Measurements from ENCODE around the gene DNAH12. TPM values are rescaled to one million over a fixed set of nuclear protein-coding genes. Genes with fewer than 3 reads are reported as not detected.
A peak's percentile ranks its signal among the peaks of the same experiment; 100 is the strongest.

Gene DNAH12
- total RNA-seq, 4 donors from 2014 or later, result 0.19 to 0.72 (median 0.31) TPM; not detected in 1

GRCh38 chr3:57420001-57420400 is 124.1 kb downstream of the DNAH12 start:
- DNase-seq (ENCODE audit: low spot score), result no peak
- no peak for ATAC-seq (ENCODE audit: low FRiP score)
- TF ChIP-seq, protein P1, sequence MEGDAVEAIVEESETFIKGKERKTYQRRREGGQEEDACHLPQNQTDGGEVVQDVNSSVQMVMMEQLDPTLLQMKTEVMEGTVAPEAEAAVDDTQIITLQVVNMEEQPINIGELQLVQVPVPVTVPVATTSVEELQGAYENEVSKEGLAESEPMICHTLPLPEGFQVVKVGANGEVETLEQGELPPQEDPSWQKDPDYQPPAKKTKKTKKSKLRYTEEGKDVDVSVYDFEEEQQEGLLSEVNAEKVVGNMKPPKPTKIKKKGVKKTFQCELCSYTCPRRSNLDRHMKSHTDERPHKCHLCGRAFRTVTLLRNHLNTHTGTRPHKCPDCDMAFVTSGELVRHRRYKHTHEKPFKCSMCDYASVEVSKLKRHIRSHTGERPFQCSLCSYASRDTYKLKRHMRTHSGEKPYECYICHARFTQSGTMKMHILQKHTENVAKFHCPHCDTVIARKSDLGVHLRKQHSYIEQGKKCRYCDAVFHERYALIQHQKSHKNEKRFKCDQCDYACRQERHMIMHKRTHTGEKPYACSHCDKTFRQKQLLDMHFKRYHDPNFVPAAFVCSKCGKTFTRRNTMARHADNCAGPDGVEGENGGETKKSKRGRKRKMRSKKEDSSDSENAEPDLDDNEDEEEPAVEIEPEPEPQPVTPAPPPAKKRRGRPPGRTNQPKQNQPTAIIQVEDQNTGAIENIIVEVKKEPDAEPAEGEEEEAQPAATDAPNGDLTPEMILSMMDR (IDR thresholded peaks at IDR 0.05), result no peak

DNA sequence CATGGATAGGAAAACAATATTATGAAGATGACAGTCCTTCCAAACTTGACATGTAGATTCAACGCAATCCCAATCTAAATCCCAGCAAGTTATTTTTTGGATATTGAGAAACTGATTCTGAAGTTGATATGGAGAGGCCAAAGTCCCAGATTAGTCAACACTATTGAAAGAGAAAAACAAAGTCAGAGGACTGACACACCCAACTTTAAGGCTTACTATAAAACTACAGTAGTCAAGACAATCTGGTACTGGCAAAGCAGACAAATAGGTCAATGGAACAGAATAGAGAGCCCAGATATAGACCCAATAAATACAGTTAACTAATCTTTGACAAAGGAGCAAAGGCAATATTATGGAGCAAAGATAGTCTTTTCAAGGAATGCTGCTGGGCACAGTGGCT is 132.4 kb downstream of the DNAH12 start:
- DNase-seq (ENCODE audit: low spot score) (no peak), ATAC-seq (ENCODE audit: low FRiP score) (no peak)
- TF ChIP-seq, protein P1 (IDR thresholded peaks at IDR 0.05), result no peak

- ATAC-seq (ENCODE audit: low FRiP score) (no peak), DNase-seq (ENCODE audit: low spot score) (no peak)
- TF ChIP-seq, protein P1 (IDR thresholded peaks at IDR 0.05), result no peak
These were observed 134.7 kb downstream of the DNAH12 start for GRCh38 chr3:57409471-57409870.

GRCh38 chr3:57402675-57403074 is 141.5 kb downstream of the DNAH12 start:
- DNase-seq (ENCODE audit: low spot score), result no peak
- TF ChIP-seq, protein P1 (IDR thresholded peaks at IDR 0.05), result no peak
- ATAC-seq (ENCODE audit: low FRiP score), result no peak

- peak; percentile 76 for ATAC-seq (ENCODE audit: low FRiP score)
- TF ChIP-seq, protein P1 (IDR thresholded peaks at IDR 0.05), result peak in 1 of 3 donors; percentile 40
- peak; percentile 26 for DNase-seq (ENCODE audit: low spot score)
These were observed 146.7 kb downstream of the DNAH12 start for GRCh38 chr3:57397175-57398026.

- TF ChIP-seq, protein P1 (IDR thresholded peaks at IDR 0.05), result no peak
- ATAC-seq (ENCODE audit: low FRiP score) (no peak), DNase-seq (ENCODE audit: low spot score) (no peak)
These were observed 150.2 kb downstream of the DNAH12 start for GRCh38 chr3:57393977-57394376.

DNA sequence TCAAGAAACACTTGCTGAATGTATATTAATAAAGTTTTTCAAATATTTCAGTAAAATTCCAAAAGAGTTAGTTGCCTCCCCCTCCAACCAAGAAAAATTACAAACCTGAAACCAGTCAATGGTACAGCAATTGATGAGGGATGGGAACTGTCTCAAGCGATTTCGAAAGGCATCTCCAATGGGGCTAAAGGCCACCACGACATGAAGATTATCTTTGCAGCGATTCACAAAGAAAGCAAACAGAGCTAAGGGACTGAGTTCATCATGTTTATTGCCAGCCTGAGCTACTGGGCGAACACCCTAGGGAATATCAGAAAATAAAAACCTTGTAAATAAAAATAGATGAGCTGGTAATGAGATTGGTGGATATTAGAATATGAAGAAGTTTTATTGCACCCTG is 152.4 kb downstream of the DNAH12 start:
- TF ChIP-seq, protein P1 (IDR thresholded peaks at IDR 0.05), result no peak
- ATAC-seq (ENCODE audit: low FRiP score), result no peak
- no peak for DNase-seq (ENCODE audit: low spot score)
